SK-N-SH treated with all-trans-retinoic acid at 6 μM for 48 hours (cell line): ENCODE results near the gene TKTL1.

Experiments used
- ATAC-seq: fragments of 200-7000 bp; cut with Tn5 transposase; 3 replicates; pipeline ENCODE4 v1.9.1; 2020; ENCODE audit warnings: mild to moderate bottlenecking, moderate library complexity
- ARNTL ChIP-seq: fragments of 450-650 bp; formaldehyde crosslinking; IDR thresholded peaks from 2 replicates; pipeline ENCODE4 v1.5.0; 2020; ENCODE audit warnings: low read depth, mild to moderate bottlenecking, moderate library complexity, borderline replicate concordance
- BACH2 ChIP-seq: fragments of 250-450 bp; sonication (Bioruptor Pico); IDR thresholded peaks from 2 replicates; pipeline ENCODE4 v1.9.0; 2021; ENCODE audit warnings: mild to moderate bottlenecking, borderline replicate concordance
- CREB5 ChIP-seq: fragments of 250-450 bp; sonication (Bioruptor Pico); IDR thresholded peaks from 2 replicates; pipeline ENCODE4 v1.5.1; 2020; ENCODE audit warnings: low read depth, mild to moderate bottlenecking, moderate library complexity
- CSDC2 ChIP-seq: fragments of 250-450 bp; sonication (Bioruptor Pico); IDR thresholded peaks from 2 replicates; pipeline ENCODE4 v1.5.0; 2020; ENCODE audit warnings: mild to moderate bottlenecking, moderate library complexity
- CSRNP3 ChIP-seq: fragments of 250-450 bp; sonication (Bioruptor Pico); IDR thresholded peaks from 2 replicates; pipeline ENCODE4 v1.5.1; 2021; ENCODE audit warnings: mild to moderate bottlenecking, moderate library complexity
- ESRRG ChIP-seq: fragments of 250-450 bp; sonication (Bioruptor Pico); IDR thresholded peaks from 2 replicates; pipeline ENCODE4 v1.6.1; 2021; ENCODE audit warnings: mild to moderate bottlenecking
- ISL1 ChIP-seq: fragments of 250-450 bp; sonication (Bioruptor Pico); IDR thresholded peaks from 2 replicates; pipeline ENCODE4 v2.1.2; 2022; ENCODE audit warnings: mild to moderate bottlenecking, moderate library complexity
- OSR1 ChIP-seq: fragments of 250-450 bp; sonication (Bioruptor Pico); IDR thresholded peaks from 2 replicates; pipeline ENCODE4 v1.8.0; 2022; ENCODE audit warnings: moderate library complexity, mild to moderate bottlenecking, inconsistent platforms
- PATZ1 ChIP-seq: fragments of 250-450 bp; sonication (Bioruptor Pico); IDR thresholded peaks from 2 replicates; pipeline ENCODE4 v1.8.0; 2020; ENCODE audit warnings: mild to moderate bottlenecking, moderate library complexity, borderline replicate concordance
- PPARA ChIP-seq: fragments of 250-450 bp; sonication (Bioruptor Pico); IDR thresholded peaks from 2 replicates; pipeline ENCODE4 v1.5.0; 2020; ENCODE audit warnings: mild to moderate bottlenecking, borderline replicate concordance
- RARB ChIP-seq: fragments of 250-450 bp; sonication (Bioruptor Pico); IDR thresholded peaks from 2 replicates; pipeline ENCODE4 v1.8.0; 2021; ENCODE audit warnings: mild to moderate bottlenecking, moderate library complexity
- TCF4 ChIP-seq: fragments of 250-450 bp; sonication (Bioruptor Pico); IDR thresholded peaks from 2 replicates; pipeline ENCODE4 v1.8.0; 2021; ENCODE audit warnings: mild to moderate bottlenecking, moderate library complexity, borderline replicate concordance
- TOX ChIP-seq: fragments of 250-450 bp; sonication (Bioruptor Pico); IDR thresholded peaks from 2 replicates; pipeline ENCODE4 v1.8.0; 2021; ENCODE audit warnings: mild to moderate bottlenecking, moderate library complexity, borderline replicate concordance
- TSHZ2 ChIP-seq: fragments of 250-450 bp; sonication (Bioruptor Pico); IDR thresholded peaks from 2 replicates; pipeline ENCODE4 v1.5.0; 2020; ENCODE audit warnings: mild to moderate bottlenecking, moderate library complexity
- ZFP3 ChIP-seq: fragments of 250-450 bp; sonication (Bioruptor Pico); IDR thresholded peaks from 2 replicates; pipeline ENCODE4 v1.5.0; 2020; ENCODE audit warnings: mild to moderate bottlenecking, moderate library complexity
- ZFP30 ChIP-seq: fragments of 450-650 bp; formaldehyde crosslinking; IDR thresholded peaks from 2 replicates; pipeline ENCODE4 v1.5.0; 2022; ENCODE audit warnings: mild to moderate bottlenecking, moderate library complexity
- ZNF565 ChIP-seq: fragments of 450-650 bp; formaldehyde crosslinking; conservative IDR thresholded peaks from 2 replicates; pipeline ENCODE4 v1.5.0; 2020; ENCODE audit warnings: low read depth, mild to moderate bottlenecking, moderate library complexity
- ZNF70 ChIP-seq: fragments of 450-650 bp; formaldehyde crosslinking; IDR thresholded peaks from 2 replicates; pipeline ENCODE4 v1.5.0; 2020; ENCODE audit warnings: mild to moderate bottlenecking, moderate library complexity
- ZNF8 ChIP-seq: fragments of 450-650 bp; formaldehyde crosslinking; IDR thresholded peaks from 2 replicates; pipeline ENCODE4 v1.5.0; 2020; ENCODE audit warnings: mild to moderate bottlenecking, moderate library complexity

Gene TKTL1

DNA sequence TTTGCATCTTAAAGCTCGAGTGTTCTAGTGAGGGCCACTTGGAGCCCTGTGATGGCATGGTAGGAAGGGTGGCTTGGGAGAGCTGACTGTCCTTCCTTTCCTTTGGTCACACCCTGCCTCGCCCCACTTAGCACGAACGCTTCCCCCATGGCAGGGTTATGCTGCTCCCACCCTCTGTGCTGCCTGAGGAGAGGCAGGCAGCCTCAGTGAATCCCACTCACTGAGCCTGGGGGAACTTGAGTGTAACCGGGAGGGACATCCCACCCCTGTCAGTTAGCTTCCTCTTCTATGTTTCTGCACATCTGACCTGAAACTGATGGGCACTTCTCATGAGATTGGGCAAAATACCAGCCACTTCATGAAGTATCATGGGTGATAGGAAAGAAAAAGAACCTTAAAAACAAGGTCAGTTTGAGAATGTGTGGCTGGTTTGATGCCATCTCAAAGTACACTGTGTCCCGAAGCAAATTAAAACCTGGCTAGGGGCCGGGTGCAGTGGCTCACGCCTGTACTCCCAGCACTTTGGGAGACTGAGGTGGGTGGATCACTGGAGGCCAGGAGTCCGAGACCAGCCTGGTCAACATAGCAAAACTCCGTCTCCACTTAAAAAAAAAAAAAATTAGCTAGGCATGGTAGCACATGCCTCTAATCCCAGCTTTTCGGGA is 10.1 kb downstream of the TKTL1 start:
- ATAC-seq = no peak
- no peak for TF ChIP-seq RARB (CRISPR knock-in tag)
- TF ChIP-seq TSHZ2 (CRISPR knock-in tag) = no peak
- TF ChIP-seq ARNTL (CRISPR knock-in tag) = no peak
- no peak for TF ChIP-seq PPARA
- no peak for TF ChIP-seq CREB5 (CRISPR knock-in tag)
- TF ChIP-seq BACH2 (CRISPR knock-in tag) = no peak
- no peak for TF ChIP-seq OSR1 (CRISPR knock-in tag)
- TF ChIP-seq ZNF565 (CRISPR knock-in tag) = no peak
- no peak for TF ChIP-seq ZNF8 (CRISPR knock-in tag)
- TF ChIP-seq ISL1 (CRISPR knock-in tag) = no peak
- TF ChIP-seq CSRNP3 = no peak
- TF ChIP-seq ZFP30 (CRISPR knock-in tag) = no peak
- no peak for TF ChIP-seq ESRRG (CRISPR knock-in tag)

- TF ChIP-seq TOX (no peak), ZNF8 (CRISPR knock-in tag) (no peak), OSR1 (CRISPR knock-in tag) (no peak), PATZ1 (CRISPR knock-in tag) (no peak), CSRNP3 (no peak), CREB5 (CRISPR knock-in tag) (no peak), ESRRG (CRISPR knock-in tag) (no peak), ZFP3 (no peak), CSDC2 (CRISPR knock-in tag) (no peak), TCF4 (CRISPR knock-in tag) (no peak), ZNF70 (no peak), ZFP30 (CRISPR knock-in tag) (no peak), PPARA (no peak)
- ATAC-seq = no peak
These were observed 11.6 kb downstream of the TKTL1 start for GRCh38 chrX:154307202-154307601.
